K562 (cell line): Measurements from ENCODE around the gene LSM14B. TPM values are rescaled to one million over a fixed set of nuclear protein-coding genes. Genes with fewer than 3 reads are reported as not detected.
A peak's percentile ranks its signal among the peaks of the same experiment; 100 is the strongest.

Source experiments
- ATAC-seq: fragments of 200-7000 bp; cut with Tn5 transposase; 3 replicates; pipeline ENCODE4 v1.9.1; 2020; ENCODE audit warnings: moderate library complexity
- BruUV-seq: library from RNA; stranded (reverse); fragments of 400-500 nt; replicated peaks from 2 replicates; lab custom pipeline; 2021; lab: Mats Ljungman, UMichigan
- CTCF ChIA-PET: fragments of 300-600 bp; formaldehyde crosslinking; extraction: SDS; loops from one replicate; lab custom pipeline; 2021; ENCODE audit warnings: low intra/inter-chr PET ratio; lab: Yijun Ruan, JAX
- POLR2A ChIA-PET: fragments of 300-600, 350-650 bp; sonication (Branson Sonifier 250); formaldehyde crosslinking; extraction: SDS; loops from one replicate; lab custom pipeline; 2021; ENCODE audit warnings: antibody characterized with exemption, inconsistent platforms; lab: Yijun Ruan, JAX
- DNase-seq, 4 experiments: peaks; one replicate each; pipeline versions ENCODE4 v3.0.0 to v3.0.0-alpha.2; 2011 to 2018; ENCODE audit warnings: low spot score in 3 of 4, mixed read lengths in 3 of 4; ENCODE audit errors: extremely low read depth in 1 of 4
- FAIRE-seq: peaks from 2 replicates; lab custom pipeline; 2011; peaks lifted over from hg19 to GRCh38; lab: Jason Lieb, UNC
- H2AFZ ChIP-seq: 2 replicates; pipeline ENCODE4 v1.6.0; 2011; ENCODE audit warnings: low read depth, low read length, control low read depth, inconsistent platforms
- H3K27ac ChIP-seq: fragments of 200-600 bp; 3 replicates; pipeline ENCODE4 v1.8.0; 2011; ENCODE audit warnings: low read depth, mild to moderate bottlenecking, control low read depth, inconsistent platforms, low read length, moderate library complexity, mixed read lengths; ENCODE audit errors: extremely low read depth
- H3K27me3 ChIP-seq, 2 experiments: fragments of 300-600 bp in 1 of 2; 2 replicates in 1 of 2; 3 replicates in 1 of 2; pipeline versions ENCODE4 v1.6.0 to v1.8.0; 2011; ENCODE audit warnings: inconsistent platforms in 2 of 2, low read length in 2 of 2, mild to moderate bottlenecking in 1 of 2, mixed read lengths in 1 of 2, moderate library complexity in 1 of 2; ENCODE audit not compliant: control insufficient read depth in 2 of 2, insufficient read depth in 2 of 2
- H3K36me3 ChIP-seq: fragments of 300-600 bp; 3 replicates; pipeline ENCODE4 v1.8.0; 2011; ENCODE audit warnings: mild to moderate bottlenecking, low read length, inconsistent platforms; ENCODE audit not compliant: control insufficient read depth, insufficient read depth
- H3K4me1 ChIP-seq, 2 experiments: fragments of 200-600 bp in 1 of 2; replicated peaks in 1 of 2; 2 replicates in 1 of 2; 3 replicates in 1 of 2; pipeline versions ENCODE4 v1.5.1 to v1.8.0; 2011; ENCODE audit warnings: inconsistent platforms in 2 of 2, low read length in 2 of 2, mild to moderate bottlenecking in 1 of 2, mixed read lengths in 1 of 2, moderate library complexity in 1 of 2; ENCODE audit not compliant: control insufficient read depth in 2 of 2, insufficient read depth in 2 of 2
- H3K4me2 ChIP-seq: 2 replicates; pipeline ENCODE4 v1.6.1; 2011; ENCODE audit warnings: low read length, control low read depth, inconsistent platforms, mixed read lengths; ENCODE audit not compliant: insufficient read depth
- H3K4me3 ChIP-seq: fragments of 200-600 bp; sonication (generic), shearing (Covaris generic); 2 replicates; pipeline ENCODE4 v1.5.1; 2016; ENCODE audit warnings: control low read depth, inconsistent platforms
- H3K79me2 ChIP-seq: fragments of 200-600 bp; 3 replicates; pipeline ENCODE4 v1.8.0; 2011; ENCODE audit warnings: low read length, inconsistent platforms; ENCODE audit not compliant: control insufficient read depth, insufficient read depth
- H3K9ac ChIP-seq, 2 experiments: 2 replicates each; pipeline versions ENCODE4 v1.6.0 to v1.6.1; 2011; ENCODE audit warnings: low read depth in 2 of 2, low read length in 2 of 2, control low read depth in 1 of 2, inconsistent platforms in 1 of 2, mild to moderate bottlenecking in 1 of 2, mixed read lengths in 1 of 2; ENCODE audit not compliant: insufficient read depth in 1 of 2
- H3K9me1 ChIP-seq: one replicate; pipeline ENCODE4 v1.6.0; 2011; ENCODE audit warnings: inconsistent platforms, mild to moderate bottlenecking, low read length, moderate library complexity; ENCODE audit not compliant: control insufficient read depth, insufficient read depth
- H3K9me3 ChIP-seq: replicated peaks from 2 replicates; pipeline ENCODE4 v1.5.1; 2011; ENCODE audit warnings: low read depth, low read length, inconsistent platforms; ENCODE audit not compliant: control insufficient read depth, insufficient read depth
- H4K20me1 ChIP-seq: replicated peaks from 2 replicates; pipeline ENCODE4 v1.6.1; 2011; ENCODE audit warnings: low read length, inconsistent platforms, mixed read lengths; ENCODE audit not compliant: control insufficient read depth, insufficient read depth
- CBX3 ChIP-seq, 2 experiments: IDR thresholded peaks; 1 replicate in 1 of 2; 2 replicates in 1 of 2; pipeline ENCODE4 v1.6.1; 2012; ENCODE audit warnings: inconsistent platforms in 2 of 2, low read length in 2 of 2, borderline replicate concordance in 1 of 2, control low read depth in 1 of 2
- DPF2 ChIP-seq: fragments of 450-650 bp; IDR thresholded peaks from 2 replicates; pipeline ENCODE4 v1.6.1; 2016
- WGBS: fragments of 100-300 bp; shearing (Covaris generic); methylation state at CpG from one replicate; pipeline ENCODE4 v1.1.6; 2016; ENCODE audit warnings: low coverage, mixed read lengths; ENCODE audit not compliant: insufficient coverage; ENCODE audit errors: missing lambda C conversion rate; 5-methylcytosine and 5-hydroxymethylcytosine counted together
- in situ Hi-C: fragments of 300-500 bp; cut with MboI; formaldehyde crosslinking; loops from 4 replicates; pipeline ENCODE4 v1.15.0; 2018; ENCODE audit warnings: inconsistent platforms, mixed read lengths
- intact Hi-C: fragments of 100-400 bp; cut with micrococcal nuclease; formaldehyde crosslinking; loops from 2 replicates; pipeline ENCODE4 v1.14.2; 2022
- polyA plus RNA-seq, 8 experiments: library from polyadenylated mRNA; depleted of rRNA in 4 of 8; stranded (reverse) in 5 of 8; unstranded in 3 of 8; fragments of >200 nt; fragmentation: Nextera tagmentation in 2 of 8; fragmentation: Illumina TruSeq in 1 of 8; extraction: Ambion mirVana in 2 of 8; extraction: Trizol in 1 of 8; gene quantifications; 2 replicates each; pipeline versions ENCODE4 v1.2.1 to v1.2.3, GENCODE V29; 2011 to 2014; ENCODE audit warnings: inconsistent platforms in 1 of 8, missing spikeins in 1 of 8
- total RNA-seq, 7 experiments: library from RNA; depleted of rRNA in 6 of 7; stranded (reverse); fragments of >200 nt in 6 of 7; fragmentation: Illumina TruSeq in 2 of 7; extraction: Trizol in 2 of 7; gene quantifications; 2 replicates each; pipeline versions ENCODE4 v1.2.1 to v1.2.3, GENCODE V29; 2011 to 2021; ENCODE audit warnings: low replicate concordance in 1 of 7
- TF ChIP-seq, protein P1 (sequence below), 3 experiments: IDR thresholded peaks in 2 of 3; conservative IDR thresholded peaks in 1 of 3; 2 replicates each; pipeline ENCODE4 v1.5.1; 2011 to 2012; ENCODE audit warnings: low read length in 3 of 3, mild to moderate bottlenecking in 3 of 3, control low read depth in 2 of 3, improper control_type of control experiment in 1 of 3, inconsistent platforms in 1 of 3, low read depth in 1 of 3, mixed read lengths in 1 of 3, moderate library complexity in 1 of 3; ENCODE audit not compliant: insufficient read depth in 2 of 3
- TF ChIP-seq, protein P2 (sequence below): fragments of 450-650 bp; IDR thresholded peaks from 2 replicates; pipeline ENCODE4 v1.6.1; 2016; ENCODE audit warnings: borderline replicate concordance
- TF ChIP-seq, protein P3 (sequence below), 3 experiments: fragments of 200-800 bp in 1 of 3; fragments of 250-450 bp in 1 of 3; fragments of 450-650 bp in 1 of 3; sonication (Bioruptor Pico) in 1 of 3; sonication (Bioruptor generic) in 1 of 3; formaldehyde crosslinking in 1 of 3; IDR thresholded peaks; 2 replicates each; pipeline versions ENCODE4 v1.6.1 to v1.8.0; 2016 to 2022; ENCODE audit warnings: mild to moderate bottlenecking in 2 of 3, missing genetic modification characterization in 2 of 3, missing compliant biosample characterization in 1 of 3, moderate library complexity in 1 of 3
- TF ChIP-seq, protein P4 (sequence below): sonication (generic); formaldehyde crosslinking; IDR thresholded peaks from 2 replicates; pipeline ENCODE4 v1.8.0; 2022; ENCODE audit warnings: mild to moderate bottlenecking, missing genetic modification reagents

The LSM14B gene
- total and polyA plus RNA-seq, 9 of the 15 experiments (the other 6 are each of a cell fraction or from before 2014, with no cell fraction given) = 0.66 to 36.0 (median 20.2) TPM

DNA sequence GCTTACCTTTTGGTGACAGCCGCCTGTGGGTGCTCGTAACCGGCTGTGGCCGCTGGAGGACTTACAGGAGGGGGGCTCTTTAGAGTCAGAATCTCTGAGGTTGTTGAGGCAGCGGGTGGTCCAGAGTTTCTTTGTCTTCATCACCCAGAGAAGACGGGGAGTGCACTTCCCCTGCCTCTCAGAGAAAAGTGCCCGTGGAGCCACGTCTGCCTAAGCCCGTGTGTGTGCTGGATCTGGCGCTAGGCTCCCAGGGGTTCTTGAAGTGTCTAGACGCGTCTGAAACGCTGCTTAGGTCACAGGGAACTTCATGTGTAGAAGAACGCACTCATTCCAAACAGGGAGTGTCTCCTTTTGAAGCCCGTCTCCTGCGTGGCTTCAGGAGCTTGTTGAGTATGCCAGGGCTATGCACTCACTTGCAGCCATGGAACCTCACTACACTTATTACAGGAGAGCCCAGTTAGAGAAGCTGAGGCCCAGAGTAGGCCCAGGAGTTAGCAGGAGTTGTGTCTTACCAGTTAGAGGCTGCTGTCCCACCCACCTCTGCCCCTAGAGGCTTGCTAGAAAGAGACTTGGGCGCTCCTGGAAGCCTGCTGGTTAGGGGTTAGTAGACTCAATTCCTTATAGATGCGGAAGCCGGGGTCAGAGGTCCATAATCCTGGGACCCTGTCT lies 1.3 kb downstream of the LSM14B start:
- ATAC-seq (no peak), FAIRE-seq (peak; percentile 6), DNase-seq (no peak)
- no peaks in the 10 kb centered on the region for H3K9me1 ChIP-seq
- peaks cover 54% of the 10 kb centered on the region for H3K36me3 ChIP-seq
- H4K20me1 ChIP-seq = peaks cover 22% of the 10 kb centered on the region
- intact Hi-C loops = loop anchor here (5.0 kb wide), 2 partner anchors 56 to 96 kb away; partner anchors contain the start of gene TAF4
- H3K27ac ChIP-seq = no peak overlapping the region; the same call in 2 of the 3 replicates
- H3K4me1 ChIP-seq = peaks cover 13 to 30% of the 10 kb centered on the region in 2 experiments; a peak in 4 of 5 replicates
- WGBS = 48% methylated on average over 19 of the region's 19 CpGs
- H3K79me2 ChIP-seq = peaks cover 34% of the 10 kb centered on the region
- H3K9ac ChIP-seq = peak overlapping the region; percentile 76 to 97; a peak in 3 of 4 replicates
- H3K9me3 ChIP-seq = no peaks in the 10 kb centered on the region
- peak overlapping the region; percentile 85 for H3K4me2 ChIP-seq
- no peak overlapping the region for H2AFZ ChIP-seq
- ChIA-PET CTCF (no interaction called here), POLR2A (interaction anchor here (0.7 to 9.5 kb wide), 2 partner anchors 12 to 18 kb away, joined by 4 to 78 read pairs; no protein-coding TSS in a partner anchor)
- BruUV-seq = TSS peak; percentile 33
- H3K4me3 ChIP-seq = peak overlapping the region; percentile 87
- peaks cover 0 to 6% of the 10 kb centered on the region in 2 experiments; a peak in 2 of 5 replicates for H3K27me3 ChIP-seq
- no peak for TF ChIP-seq CBX3 (IDR thresholded peaks at IDR 0.05; ENCODE audit: borderline replicate concordance in 1 of 2, low read length in 2 of 2)
- TF ChIP-seq DPF2 = no peak
- TF ChIP-seq, protein P1, sequence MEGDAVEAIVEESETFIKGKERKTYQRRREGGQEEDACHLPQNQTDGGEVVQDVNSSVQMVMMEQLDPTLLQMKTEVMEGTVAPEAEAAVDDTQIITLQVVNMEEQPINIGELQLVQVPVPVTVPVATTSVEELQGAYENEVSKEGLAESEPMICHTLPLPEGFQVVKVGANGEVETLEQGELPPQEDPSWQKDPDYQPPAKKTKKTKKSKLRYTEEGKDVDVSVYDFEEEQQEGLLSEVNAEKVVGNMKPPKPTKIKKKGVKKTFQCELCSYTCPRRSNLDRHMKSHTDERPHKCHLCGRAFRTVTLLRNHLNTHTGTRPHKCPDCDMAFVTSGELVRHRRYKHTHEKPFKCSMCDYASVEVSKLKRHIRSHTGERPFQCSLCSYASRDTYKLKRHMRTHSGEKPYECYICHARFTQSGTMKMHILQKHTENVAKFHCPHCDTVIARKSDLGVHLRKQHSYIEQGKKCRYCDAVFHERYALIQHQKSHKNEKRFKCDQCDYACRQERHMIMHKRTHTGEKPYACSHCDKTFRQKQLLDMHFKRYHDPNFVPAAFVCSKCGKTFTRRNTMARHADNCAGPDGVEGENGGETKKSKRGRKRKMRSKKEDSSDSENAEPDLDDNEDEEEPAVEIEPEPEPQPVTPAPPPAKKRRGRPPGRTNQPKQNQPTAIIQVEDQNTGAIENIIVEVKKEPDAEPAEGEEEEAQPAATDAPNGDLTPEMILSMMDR (IDR thresholded peaks at IDR 0.05 in 2 of 3, conservative IDR thresholded peaks at IDR 0.05 in 1 of 3; ENCODE audit: insufficient read depth in 2 of 3, low read depth in 1 of 3, low read length in 3 of 3) = peak in 2 of 3 experiments; percentile 1 to 24; a peak in 1 of 6 replicates
- TF ChIP-seq, protein P2, sequence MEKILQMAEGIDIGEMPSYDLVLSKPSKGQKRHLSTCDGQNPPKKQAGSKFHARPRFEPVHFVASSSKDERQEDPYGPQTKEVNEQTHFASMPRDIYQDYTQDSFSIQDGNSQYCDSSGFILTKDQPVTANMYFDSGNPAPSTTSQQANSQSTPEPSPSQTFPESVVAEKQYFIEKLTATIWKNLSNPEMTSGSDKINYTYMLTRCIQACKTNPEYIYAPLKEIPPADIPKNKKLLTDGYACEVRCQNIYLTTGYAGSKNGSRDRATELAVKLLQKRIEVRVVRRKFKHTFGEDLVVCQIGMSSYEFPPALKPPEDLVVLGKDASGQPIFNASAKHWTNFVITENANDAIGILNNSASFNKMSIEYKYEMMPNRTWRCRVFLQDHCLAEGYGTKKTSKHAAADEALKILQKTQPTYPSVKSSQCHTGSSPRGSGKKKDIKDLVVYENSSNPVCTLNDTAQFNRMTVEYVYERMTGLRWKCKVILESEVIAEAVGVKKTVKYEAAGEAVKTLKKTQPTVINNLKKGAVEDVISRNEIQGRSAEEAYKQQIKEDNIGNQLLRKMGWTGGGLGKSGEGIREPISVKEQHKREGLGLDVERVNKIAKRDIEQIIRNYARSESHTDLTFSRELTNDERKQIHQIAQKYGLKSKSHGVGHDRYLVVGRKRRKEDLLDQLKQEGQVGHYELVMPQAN = 0 out of 2 replicates have a peak, but pooled peaks have one; percentile 2
- TF ChIP-seq, protein P3, sequence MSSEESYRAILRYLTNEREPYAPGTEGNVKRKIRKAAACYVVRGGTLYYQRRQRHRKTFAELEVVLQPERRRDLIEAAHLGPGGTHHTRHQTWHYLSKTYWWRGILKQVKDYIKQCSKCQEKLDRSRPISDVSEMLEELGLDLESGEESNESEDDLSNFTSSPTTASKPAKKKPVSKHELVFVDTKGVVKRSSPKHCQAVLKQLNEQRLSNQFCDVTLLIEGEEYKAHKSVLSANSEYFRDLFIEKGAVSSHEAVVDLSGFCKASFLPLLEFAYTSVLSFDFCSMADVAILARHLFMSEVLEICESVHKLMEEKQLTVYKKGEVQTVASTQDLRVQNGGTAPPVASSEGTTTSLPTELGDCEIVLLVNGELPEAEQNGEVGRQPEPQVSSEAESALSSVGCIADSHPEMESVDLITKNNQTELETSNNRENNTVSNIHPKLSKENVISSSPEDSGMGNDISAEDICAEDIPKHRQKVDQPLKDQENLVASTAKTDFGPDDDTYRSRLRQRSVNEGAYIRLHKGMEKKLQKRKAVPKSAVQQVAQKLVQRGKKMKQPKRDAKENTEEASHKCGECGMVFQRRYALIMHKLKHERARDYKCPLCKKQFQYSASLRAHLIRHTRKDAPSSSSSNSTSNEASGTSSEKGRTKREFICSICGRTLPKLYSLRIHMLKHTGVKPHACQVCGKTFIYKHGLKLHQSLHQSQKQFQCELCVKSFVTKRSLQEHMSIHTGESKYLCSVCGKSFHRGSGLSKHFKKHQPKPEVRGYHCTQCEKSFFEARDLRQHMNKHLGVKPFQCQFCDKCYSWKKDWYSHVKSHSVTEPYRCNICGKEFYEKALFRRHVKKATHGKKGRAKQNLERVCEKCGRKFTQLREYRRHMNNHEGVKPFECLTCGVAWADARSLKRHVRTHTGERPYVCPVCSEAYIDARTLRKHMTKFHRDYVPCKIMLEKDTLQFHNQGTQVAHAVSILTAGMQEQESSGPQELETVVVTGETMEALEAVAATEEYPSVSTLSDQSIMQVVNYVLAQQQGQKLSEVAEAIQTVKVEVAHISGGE (CRISPR knock-in tag; IDR thresholded peaks at IDR 0.05) = 0 out of 6 replicates have a peak, but pooled peaks of 1 of the 3 experiments have one; percentile 21
- TF ChIP-seq, protein P4, sequence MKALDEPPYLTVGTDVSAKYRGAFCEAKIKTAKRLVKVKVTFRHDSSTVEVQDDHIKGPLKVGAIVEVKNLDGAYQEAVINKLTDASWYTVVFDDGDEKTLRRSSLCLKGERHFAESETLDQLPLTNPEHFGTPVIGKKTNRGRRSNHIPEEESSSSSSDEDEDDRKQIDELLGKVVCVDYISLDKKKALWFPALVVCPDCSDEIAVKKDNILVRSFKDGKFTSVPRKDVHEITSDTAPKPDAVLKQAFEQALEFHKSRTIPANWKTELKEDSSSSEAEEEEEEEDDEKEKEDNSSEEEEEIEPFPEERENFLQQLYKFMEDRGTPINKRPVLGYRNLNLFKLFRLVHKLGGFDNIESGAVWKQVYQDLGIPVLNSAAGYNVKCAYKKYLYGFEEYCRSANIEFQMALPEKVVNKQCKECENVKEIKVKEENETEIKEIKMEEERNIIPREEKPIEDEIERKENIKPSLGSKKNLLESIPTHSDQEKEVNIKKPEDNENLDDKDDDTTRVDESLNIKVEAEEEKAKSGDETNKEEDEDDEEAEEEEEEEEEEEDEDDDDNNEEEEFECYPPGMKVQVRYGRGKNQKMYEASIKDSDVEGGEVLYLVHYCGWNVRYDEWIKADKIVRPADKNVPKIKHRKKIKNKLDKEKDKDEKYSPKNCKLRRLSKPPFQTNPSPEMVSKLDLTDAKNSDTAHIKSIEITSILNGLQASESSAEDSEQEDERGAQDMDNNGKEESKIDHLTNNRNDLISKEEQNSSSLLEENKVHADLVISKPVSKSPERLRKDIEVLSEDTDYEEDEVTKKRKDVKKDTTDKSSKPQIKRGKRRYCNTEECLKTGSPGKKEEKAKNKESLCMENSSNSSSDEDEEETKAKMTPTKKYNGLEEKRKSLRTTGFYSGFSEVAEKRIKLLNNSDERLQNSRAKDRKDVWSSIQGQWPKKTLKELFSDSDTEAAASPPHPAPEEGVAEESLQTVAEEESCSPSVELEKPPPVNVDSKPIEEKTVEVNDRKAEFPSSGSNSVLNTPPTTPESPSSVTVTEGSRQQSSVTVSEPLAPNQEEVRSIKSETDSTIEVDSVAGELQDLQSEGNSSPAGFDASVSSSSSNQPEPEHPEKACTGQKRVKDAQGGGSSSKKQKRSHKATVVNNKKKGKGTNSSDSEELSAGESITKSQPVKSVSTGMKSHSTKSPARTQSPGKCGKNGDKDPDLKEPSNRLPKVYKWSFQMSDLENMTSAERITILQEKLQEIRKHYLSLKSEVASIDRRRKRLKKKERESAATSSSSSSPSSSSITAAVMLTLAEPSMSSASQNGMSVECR (CRISPR knock-in tag) = 0 out of 2 replicates have a peak, but pooled peaks have one; percentile 6
- in situ Hi-C loops = no loop called here
